H1 (cell line): ENCODE measurements around the gene LRRC46. TPM values are rescaled to one million over a fixed set of nuclear protein-coding genes. Genes with fewer than 3 reads are reported as not detected.

Experiments
- CTCF ChIA-PET: fragments of 300-600 bp; sonication (Branson Sonifier 250); formaldehyde crosslinking; loops from one replicate; lab custom pipeline; 2021; ENCODE audit not compliant: partially characterized antibody; lab: Charles Lee
- POLR2A ChIA-PET: fragments of 300-600 bp; sonication (Branson Sonifier 250); formaldehyde crosslinking; loops from one replicate; lab custom pipeline; 2021; ENCODE audit warnings: inconsistent platforms; ENCODE audit not compliant: partially characterized antibody; lab: Charles Lee
- DNase-seq, 2 experiments: peaks; one replicate each; pipeline versions ENCODE4 v3.0.0 to v3.0.0-alpha.2; 2010 to 2022; ENCODE audit warnings: low spot score in 2 of 2, low read depth in 1 of 2, mixed read lengths in 1 of 2
- FAIRE-seq: peaks from 2 replicates; lab custom pipeline; 2011; peaks lifted over from hg19 to GRCh38; lab: Jason Lieb, UNC
- H2AFZ ChIP-seq: 2 replicates; pipeline ENCODE4 v1.8.1; 2012; ENCODE audit warnings: low read length, inconsistent platforms
- H2AK5ac ChIP-seq: 2 replicates; pipeline ENCODE4 v1.6.1; 2013; ENCODE audit warnings: low read depth, low read length
- H2BK120ac ChIP-seq: replicated peaks from 2 replicates; pipeline ENCODE3; 2013; ENCODE audit warnings: low read depth, low read length, inconsistent platforms
- H2BK12ac ChIP-seq: 2 replicates; pipeline ENCODE4 v1.6.1; 2013; ENCODE audit warnings: low read depth, low read length
- H2BK15ac ChIP-seq: 2 replicates; pipeline ENCODE4 v1.6.1; 2013; ENCODE audit warnings: low read length
- H2BK20ac ChIP-seq: 2 replicates; pipeline ENCODE4 v1.6.1; 2013; ENCODE audit warnings: low read length
- H2BK5ac ChIP-seq: 2 replicates; pipeline ENCODE4 v1.6.1; 2013; ENCODE audit warnings: low read depth, low read length
- H3K14ac ChIP-seq: 2 replicates; pipeline ENCODE4 v1.6.1; 2013; ENCODE audit warnings: inconsistent platforms; ENCODE audit not compliant: insufficient read length
- H3K18ac ChIP-seq: 2 replicates; pipeline ENCODE4 v1.6.1; 2013; ENCODE audit warnings: low read length; ENCODE audit errors: extremely low read depth
- H3K23ac ChIP-seq: 2 replicates; pipeline ENCODE4 v1.6.1; 2013; ENCODE audit warnings: inconsistent platforms; ENCODE audit not compliant: insufficient read length
- H3K23me2 ChIP-seq: 2 replicates; pipeline ENCODE4 v1.6.1; 2013; ENCODE audit warnings: low read depth, low read length
- H3K27ac ChIP-seq: 2 replicates; pipeline ENCODE4 v1.6.1; 2011; ENCODE audit warnings: low read depth, low read length, inconsistent platforms
- H3K27me3 ChIP-seq, 4 experiments: replicated peaks in 1 of 4; 1 replicate in 1 of 4; 2 replicates in 3 of 4; pipeline versions ENCODE4 v1.6.1 to v1.8.1; 2011 to 2013; ENCODE audit warnings: low read length in 3 of 4, mild to moderate bottlenecking in 3 of 4, inconsistent platforms in 2 of 4, mixed read lengths in 2 of 4, moderate library complexity in 1 of 4; ENCODE audit not compliant: control insufficient read depth in 3 of 4, insufficient read depth in 3 of 4; ENCODE audit errors: extremely low read depth in 1 of 4
- H3K36me3 ChIP-seq, 4 experiments: 2 replicates each; pipeline versions ENCODE4 v1.6.1 to v1.8.1; 2011 to 2013; ENCODE audit warnings: mild to moderate bottlenecking in 4 of 4, low read length in 3 of 4, moderate library complexity in 2 of 4, control low read depth in 1 of 4, inconsistent platforms in 1 of 4; ENCODE audit not compliant: insufficient read depth in 4 of 4, control insufficient read depth in 2 of 4
- H3K4ac ChIP-seq: replicated peaks from 2 replicates; pipeline ENCODE3; 2013; ENCODE audit warnings: low read length, low read depth, mixed read lengths, inconsistent platforms; ENCODE audit not compliant: insufficient read length
- H3K4me1 ChIP-seq, 4 experiments: replicated peaks in 1 of 4; 1 replicate in 1 of 4; 2 replicates in 3 of 4; pipeline versions ENCODE4 v1.6.1 to v1.8.1; 2011 to 2013; ENCODE audit warnings: low read length in 3 of 4, inconsistent platforms in 2 of 4, mixed read lengths in 1 of 4; ENCODE audit not compliant: insufficient read depth in 4 of 4, control insufficient read depth in 3 of 4
- H3K4me2 ChIP-seq, 2 experiments: 2 replicates each; pipeline versions ENCODE4 v1.6.1 to v1.8.1; 2011 to 2013; ENCODE audit warnings: low read depth in 2 of 2, low read length in 2 of 2, control low read depth in 1 of 2, inconsistent platforms in 1 of 2, mild to moderate bottlenecking in 1 of 2; ENCODE audit not compliant: insufficient read depth in 1 of 2
- H3K4me3 ChIP-seq, 4 experiments: fragments of 200-600, 300-600 bp in 1 of 4; sonication (generic), shearing (Covaris generic), sonication (Bioruptor Twin) in 1 of 4; 2 replicates each; pipeline versions ENCODE4 v1.5.1 to v1.8.1; 2011 to 2016; ENCODE audit warnings: low read length in 4 of 4, low read depth in 3 of 4, control low read depth in 2 of 4, inconsistent platforms in 2 of 4, mild to moderate bottlenecking in 2 of 4, mixed read lengths in 1 of 4, moderate library complexity in 1 of 4; ENCODE audit not compliant: insufficient read depth in 2 of 4; ENCODE audit errors: extremely low read depth in 1 of 4
- H3K56ac ChIP-seq: replicated peaks from 2 replicates; pipeline ENCODE3; 2013; ENCODE audit warnings: low read depth, mild to moderate bottlenecking, mixed read lengths, low read length, inconsistent platforms; ENCODE audit not compliant: insufficient read length
- H3K79me1 ChIP-seq: 2 replicates; pipeline ENCODE4 v1.6.1; 2013; ENCODE audit warnings: low read depth, low read length, control low read depth
- H3K79me2 ChIP-seq, 2 experiments: 2 replicates each; pipeline versions ENCODE4 v1.6.1 to v1.8.1; 2012 to 2013; ENCODE audit warnings: low read length in 2 of 2, mild to moderate bottlenecking in 2 of 2, inconsistent platforms in 1 of 2; ENCODE audit not compliant: insufficient read depth in 2 of 2, control insufficient read depth in 1 of 2
- H3K9ac ChIP-seq, 4 experiments: replicated peaks in 1 of 4; 1 replicate in 1 of 4; 2 replicates in 3 of 4; pipeline versions ENCODE4 v1.6.1 to v1.8.1; 2011 to 2013; ENCODE audit warnings: low read depth in 3 of 4, low read length in 3 of 4, control low read depth in 2 of 4, mild to moderate bottlenecking in 2 of 4, moderate library complexity in 2 of 4, inconsistent platforms in 1 of 4; ENCODE audit errors: extremely low read depth in 1 of 4
- H3K9me3 ChIP-seq, 2 experiments: 2 replicates each; pipeline versions ENCODE4 v1.6.1 to v1.8.1; 2012 to 2013; ENCODE audit warnings: mild to moderate bottlenecking in 2 of 2, moderate library complexity in 2 of 2, control low read depth in 1 of 2, inconsistent platforms in 1 of 2, low read depth in 1 of 2, low read length in 1 of 2, mixed read lengths in 1 of 2; ENCODE audit not compliant: insufficient read depth in 2 of 2
- H4K20me1 ChIP-seq, 2 experiments: replicated peaks in 1 of 2; 2 replicates each; pipeline versions ENCODE3 to v1.8.1; 2011 to 2013; ENCODE audit warnings: inconsistent platforms in 2 of 2, low read length in 2 of 2, mild to moderate bottlenecking in 1 of 2; ENCODE audit not compliant: insufficient read depth in 2 of 2, control insufficient read depth in 1 of 2
- H4K5ac ChIP-seq: 2 replicates; pipeline ENCODE4 v1.6.1; 2013; ENCODE audit warnings: low read length, low read depth, mixed read lengths, inconsistent platforms; ENCODE audit not compliant: insufficient read length
- H4K8ac ChIP-seq: 2 replicates; pipeline ENCODE4 v1.8.0; 2013; ENCODE audit warnings: mild to moderate bottlenecking, moderate library complexity, low read length, inconsistent platforms; ENCODE audit not compliant: insufficient read depth; ENCODE audit errors: extremely low read depth
- H4K91ac ChIP-seq: replicated peaks from 2 replicates; pipeline ENCODE3; 2013; ENCODE audit warnings: low read length, mixed read lengths, inconsistent platforms; ENCODE audit not compliant: insufficient read length
- BRCA1 ChIP-seq: IDR thresholded peaks from 2 replicates; pipeline ENCODE4 v1.6.1; 2012; ENCODE audit warnings: low read depth, low read length, improper control_type of control experiment
- CTBP2 ChIP-seq: IDR thresholded peaks from 2 replicates; pipeline ENCODE4 v1.7.0; 2011; ENCODE audit warnings: borderline replicate concordance, mild to moderate bottlenecking, moderate library complexity, mixed read lengths, low read length; ENCODE audit not compliant: insufficient read depth, insufficient read length
- EZH2 ChIP-seq: fragments of 200-600 bp; sonication (generic); IDR thresholded peaks from 2 replicates; pipeline ENCODE4 v1.7.1; 2012; ENCODE audit warnings: low read depth, mild to moderate bottlenecking, moderate library complexity, low read length, inconsistent platforms; ENCODE audit not compliant: severe bottlenecking
- GABPA ChIP-seq: IDR thresholded peaks from 2 replicates; pipeline ENCODE4 v1.6.1; 2011; ENCODE audit warnings: mild to moderate bottlenecking, low read length, moderate library complexity, borderline replicate concordance; ENCODE audit not compliant: insufficient read depth
- HDAC2 ChIP-seq, 2 experiments: fragments of 300-600 bp in 1 of 2; sonication (generic) in 1 of 2; IDR thresholded peaks; 2 replicates each; pipeline ENCODE4 v1.6.1; 2011 to 2012; ENCODE audit warnings: low read depth in 2 of 2, low read length in 2 of 2, mild to moderate bottlenecking in 2 of 2, moderate library complexity in 2 of 2, borderline replicate concordance in 1 of 2, inconsistent platforms in 1 of 2
- JUN ChIP-seq: IDR thresholded peaks from 2 replicates; pipeline ENCODE4 v1.6.1; 2011; ENCODE audit warnings: low read depth, mild to moderate bottlenecking, improper control_type of control experiment, low read length
- NANOG ChIP-seq: IDR thresholded peaks from 2 replicates; pipeline ENCODE4 v1.6.1; 2011; ENCODE audit warnings: low read length, low read depth, mild to moderate bottlenecking, inconsistent platforms; ENCODE audit not compliant: insufficient read depth, poor library complexity, severe bottlenecking
- SAP30 ChIP-seq: fragments of 300-600 bp; sonication (generic); IDR thresholded peaks from 2 replicates; pipeline ENCODE4 v1.7.1; 2012; ENCODE audit warnings: low read length, moderate library complexity, mild to moderate bottlenecking, inconsistent platforms; ENCODE audit not compliant: insufficient read depth, insufficient replicate concordance
- TAF7 ChIP-seq: optimal IDR thresholded peaks from 2 replicates; pipeline ENCODE3; 2011; ENCODE audit warnings: low read depth, mild to moderate bottlenecking, inconsistent platforms, low read length, moderate library complexity, borderline replicate concordance
- TEAD4 ChIP-seq: IDR thresholded peaks from 2 replicates; pipeline ENCODE4 v1.6.1; 2012; ENCODE audit warnings: low read depth, low read length, inconsistent platforms, mixed read lengths
- USF2 ChIP-seq: IDR thresholded peaks from 2 replicates; pipeline ENCODE4 v1.6.1; 2011; ENCODE audit warnings: low read length, improper control_type of control experiment
- WGBS, 2 experiments: shearing (Covaris generic) in 1 of 2; methylation state at CpG; one replicate each; pipeline versions ENCODE4 v1.1.6 to v1.1.7; 2013 to 2015; ENCODE audit warnings: low lambda C conversion rate in 2 of 2, mixed read lengths in 2 of 2, inconsistent platforms in 1 of 2, low coverage in 1 of 2, missing lambda C conversion rate in 1 of 2; ENCODE audit not compliant: insufficient replicate concordance in 2 of 2, insufficient coverage in 1 of 2, insufficient read length in 1 of 2; ENCODE audit errors: extremely low coverage in 1 of 2, missing lambda C conversion rate in 1 of 2; 5-methylcytosine and 5-hydroxymethylcytosine counted together
- polyA plus RNA-seq, 7 experiments: library from polyadenylated mRNA; depleted of rRNA in 3 of 7; stranded (reverse) in 5 of 7; unstranded in 2 of 7; fragments of >200 nt in 5 of 7; fragments of 200-250 nt in 2 of 7; gene quantifications; 1 replicate in 5 of 7; 2 replicates in 1 of 7; 4 replicates in 1 of 7; pipeline versions ENCODE4 v1.2.1 to v1.2.3, GENCODE V29; 2011 to 2013; ENCODE audit warnings: missing spikeins in 2 of 7, mixed read lengths in 2 of 7
- total RNA-seq: library from RNA; stranded (reverse); fragmentation: NEBNext Ultra II Directional; extraction: Animal tissue kit (Norgen Biotek cat#: 25700); gene quantifications from 2 replicates; pipeline ENCODE4 v1.2.1, GENCODE V29; 2021

The LRRC46 gene
- total and polyA plus RNA-seq, 2 of the 8 experiments (the other 6 are each of a cell fraction or from before 2014, with no cell fraction given), result 0.18 TPM; not detected in 1

GRCh38 chr17:47801176-47801765 is 30.2 kb upstream of the LRRC46 start:
- no peak overlapping the region for H2BK120ac ChIP-seq
- H3K27ac ChIP-seq, result no peak overlapping the region
- H3K4ac ChIP-seq, result no peak overlapping the region
- no peaks in the 10 kb centered on the region for H3K27me3 ChIP-seq
- H3K23ac ChIP-seq, result no peak overlapping the region
- no peaks in the 10 kb centered on the region for H3K79me2 ChIP-seq
- H2BK12ac ChIP-seq, result no peak overlapping the region
- no peak overlapping the region for H2AFZ ChIP-seq
- no peak overlapping the region for H3K18ac ChIP-seq
- no peaks in the 10 kb centered on the region for H3K4me1 ChIP-seq
- ChIA-PET CTCF (interaction anchor here (0.6 to 5.6 kb wide), 19 partner anchors 11 to 1897 kb away, joined by 3 to 57 read pairs (median 4); partner anchors contain the start of genes OSBPL7, SCRN2 and TBX21), POLR2A (interaction anchor here (1.2 kb wide), 1 partner anchor 12 kb away, joined by 5 read pairs; no protein-coding TSS in a partner anchor)
- H3K4me2 ChIP-seq, result no peak overlapping the region
- no peak overlapping the region for H2BK20ac ChIP-seq
- no peak overlapping the region for H4K5ac ChIP-seq
- no peak overlapping the region for H4K8ac ChIP-seq
- H2BK5ac ChIP-seq, result no peak overlapping the region
- no peak overlapping the region for H3K56ac ChIP-seq
- H3K79me1 ChIP-seq, result no peaks in the 10 kb centered on the region
- DNase-seq, result no peak
- no peak overlapping the region for H2AK5ac ChIP-seq
- no peak for FAIRE-seq
- no peak overlapping the region for H3K4me3 ChIP-seq
- no peak overlapping the region for H2BK15ac ChIP-seq
- no peaks in the 10 kb centered on the region for H3K23me2 ChIP-seq
- H3K9ac ChIP-seq, result no peak overlapping the region
- H3K14ac ChIP-seq, result no peak overlapping the region
- H3K36me3 ChIP-seq, result no peaks in the 10 kb centered on the region
- 84% methylated on average over 4 of the region's 4 CpGs; no CpG with 5 or more reads in 1 of the 2 experiments for WGBS, 2 experiments
- H4K91ac ChIP-seq, result no peak overlapping the region
- H3K9me3 ChIP-seq, result no peaks in the 10 kb centered on the region
- peaks cover 0 to 2% of the 10 kb centered on the region in 2 experiments for H4K20me1 ChIP-seq
- TF ChIP-seq EZH2 (no peak), CTBP2 (no peak), NANOG (no peak), HDAC2 (IDR thresholded peaks at IDR 0.05; ENCODE audit: borderline replicate concordance in 1 of 2, low read depth in 2 of 2, low read length in 2 of 2) (no peak), TAF7 (no peak), JUN (no peak), GABPA (no peak), TEAD4 (no peak), SAP30 (no peak), BRCA1 (no peak), USF2 (no peak)
